Measurements from ENCODE around the gene HSFX1. TPM values are rescaled to one million over a fixed set of nuclear protein-coding genes. Genes with fewer than 3 reads are reported as not detected.

Gene HSFX1
- total RNA-seq, 2 experiments from 2014 or later: 0.60 to 0.89 TPM

Other genes with a start within 250 kb of the HSFX1 start
- 10 to 100 TPM; 33.2 to 37.2 TPM for gene EOLA1, start 233.1 kb upstream of the HSFX1 start, total RNA-seq
- not detected for gene HSFX3, start 224.1 kb upstream of the HSFX1 start, total RNA-seq
- not detected for gene MAGEA9B, start 186.6 kb upstream of the HSFX1 start, total RNA-seq
- under 1 TPM in 1 of 2 experiments, not detected in 1; 0.35 TPM for gene HSFX2, start 178.8 kb upstream of the HSFX1 start, total RNA-seq
- gene TMEM185A, start 142.3 kb upstream of the HSFX1 start, total RNA-seq: 10 to 100 TPM; 15.8 to 16.8 TPM
- not detected for gene MAGEA11, start 62.0 kb upstream of the HSFX1 start, total RNA-seq
- gene MAGEA9, start 7.9 kb downstream of the HSFX1 start, total RNA-seq: not detected
- not detected for gene MAGEA8, start 107.1 kb downstream of the HSFX1 start, total RNA-seq
- not detected for gene HSFX4, start 155.5 kb downstream of the HSFX1 start, total RNA-seq
- gene EOLA2, start 164.4 kb downstream of the HSFX1 start, total RNA-seq: 10 to 100 TPM; 22.6 to 25.4 TPM

Data from activated CD4-positive, alpha-beta T cell treated with anti-CD3 and anti-CD28 coated beads, Interleukin-2, amount 10 ng/mL, durations not matched to agents 7 days and 5 days (primary cell).